T-helper 2 cell (primary cell): ENCODE measurements around the gene KIF25.

ENCODE experiments used
- DNase-seq, 5 experiments: peaks; one replicate each; pipeline versions ENCODE4 v3.0.0 to v3.0.0-alpha.2; 2012 to 2022
- total RNA-seq, 2 donors: gene quantifications; one replicate each; lab custom pipeline; 2026; lab: John Stamatoyannopoulos, UW

Gene KIF25
- 0 to 0.07 reads per million in 2 donors for total RNA-seq

- no peak for DNase-seq
These were observed at the start of gene KIF25 for GRCh38 chr6:167997642-167998041. Gene KIF25, plus strand, starts transcription at chr6:167997671. Its CDS starts 31,915 bp downstream, at chr6:168029586.

GRCh38 chr6:167947716-167948115 is 49.8 kb upstream of the KIF25 start:
- no peak for DNase-seq

- no peak for DNase-seq
These were observed 48.8 kb upstream of the KIF25 start for GRCh38 chr6:167948716-167949115.

GRCh38 chr6:167949121-167949684 is 48.3 kb upstream of the KIF25 start:
- no peak for DNase-seq

GRCh38 chr6:167951781-167952511 is 45.5 kb upstream of the KIF25 start:
- no peak for DNase-seq

GRCh38 chr6:167952512-167952859 is 45.0 kb upstream of the KIF25 start:
- DNase-seq, result peak in 1 of 5 experiments; percentile 18

GRCh38 chr6:167953551-167953950 is 43.9 kb upstream of the KIF25 start:
- no peak for DNase-seq

GRCh38 chr6:167954151-167954550 is 43.3 kb upstream of the KIF25 start:
- DNase-seq, result peak in 1 of 5 experiments; percentile 32

GRCh38 chr6:167956491-167956890 is 41.0 kb upstream of the KIF25 start:
- DNase-seq, result no peak

- no peak for DNase-seq
These were observed 40.4 kb upstream of the KIF25 start for GRCh38 chr6:167956983-167957492.

GRCh38 chr6:167957626-167958025 is 39.8 kb upstream of the KIF25 start:
- DNase-seq, result no peak

GRCh38 chr6:167960579-167960978 is 36.9 kb upstream of the KIF25 start:
- DNase-seq, result no peak

- no peak for DNase-seq
These were observed 34.8 kb upstream of the KIF25 start for GRCh38 chr6:167962711-167963110.

GRCh38 chr6:167963589-167964057 is 33.8 kb upstream of the KIF25 start:
- DNase-seq, result no peak

- no peak for DNase-seq
These were observed 31.6 kb upstream of the KIF25 start for GRCh38 chr6:167965592-167966539.

GRCh38 chr6:167966540-167966905 is 30.9 kb upstream of the KIF25 start:
- DNase-seq, result no peak

- DNase-seq, result peak in 1 of 5 experiments; percentile 43
These were observed 29.4 kb upstream of the KIF25 start for GRCh38 chr6:167968091-167968490.

- no peak for DNase-seq
These were observed 27.2 kb upstream of the KIF25 start for GRCh38 chr6:167970230-167970629.

GRCh38 chr6:167972193-167972592 is 25.3 kb upstream of the KIF25 start:
- DNase-seq, result no peak

- no peak for DNase-seq
These were observed 24.2 kb upstream of the KIF25 start for GRCh38 chr6:167973148-167973885.

GRCh38 chr6:167974640-167975344 is 22.7 kb upstream of the KIF25 start:
- DNase-seq, result no peak

- DNase-seq, result no peak
These were observed 22.0 kb upstream of the KIF25 start for GRCh38 chr6:167975458-167975857.
